Mucosa of rectum (tissue), 2 donors: ENCODE results near the gene CNOT6L.

Experiments used
- H3K27ac ChIP-seq, 2 donors: one replicate each; pipeline ENCODE4 v1.7.0; 2013; ENCODE audit warnings: inconsistent platforms in 2 of 2, low read depth in 2 of 2, low read length in 2 of 2
- H3K27me3 ChIP-seq, 2 donors: one replicate each; pipeline ENCODE4 v1.7.0; 2013; ENCODE audit warnings: low read length in 2 of 2; ENCODE audit not compliant: control insufficient read depth in 2 of 2, insufficient read depth in 2 of 2
- H3K36me3 ChIP-seq, 2 donors: one replicate each; pipeline ENCODE4 v1.7.0; 2013; ENCODE audit warnings: low read length in 2 of 2; ENCODE audit not compliant: control insufficient read depth in 2 of 2, insufficient read depth in 2 of 2
- H3K4me1 ChIP-seq, 2 donors: one replicate each; pipeline ENCODE4 v1.7.0; 2013; ENCODE audit warnings: low read length in 2 of 2, mild to moderate bottlenecking in 1 of 2; ENCODE audit not compliant: control insufficient read depth in 2 of 2, insufficient read depth in 2 of 2
- H3K4me3 ChIP-seq, 2 donors: one replicate each; pipeline ENCODE4 v1.7.0; 2013; ENCODE audit warnings: low read length in 2 of 2
- H3K9ac ChIP-seq, 2 donors: one replicate each; pipeline ENCODE4 v1.7.0; 2013; ENCODE audit warnings: low read length in 2 of 2, low read depth in 1 of 2, mild to moderate bottlenecking in 1 of 2
- H3K9me3 ChIP-seq, 2 donors: one replicate each; pipeline ENCODE4 v1.7.0; 2013; ENCODE audit warnings: low read length in 2 of 2; ENCODE audit not compliant: control insufficient read depth in 2 of 2
- donor health status: healthy.
- donor health status: Normal muscosa, but diverticular disease.

Gene CNOT6L

GRCh38 chr4:77821775-77822174, 2.6 kb upstream of the CNOT6L start:
- no peaks in the 10 kb centered on the region for H3K27me3 ChIP-seq
- H3K9me3 ChIP-seq, result no peaks in the 10 kb centered on the region
- peaks cover 6 to 18% of the 10 kb centered on the region in 2 donors for H3K4me1 ChIP-seq
- H3K36me3 ChIP-seq, result no peaks in the 10 kb centered on the region
- peak overlapping the region in 1 of 2 donors; percentile 85 for H3K4me3 ChIP-seq
- H3K27ac ChIP-seq, result peak overlapping the region; percentile 99
- H3K9ac ChIP-seq, result peak overlapping the region in 1 of 2 donors; percentile 19

- H3K36me3 ChIP-seq, result no peaks in the 10 kb centered on the region
- no peaks in the 10 kb centered on the region for H3K9me3 ChIP-seq
- H3K27me3 ChIP-seq, result no peaks in the 10 kb centered on the region
- peak overlapping the region; percentile 99 for H3K27ac ChIP-seq
- peak overlapping the region; percentile 84 to 98 for H3K9ac ChIP-seq
- H3K4me3 ChIP-seq, result peak overlapping the region; percentile 85 to 100
- H3K4me1 ChIP-seq, result peaks cover 9 to 21% of the 10 kb centered on the region in 2 donors
Observed at GRCh38 chr4:77820649-77821561, 1.7 kb upstream of the CNOT6L start.

GRCh38 chr4:77819843-77820648, 878 bp upstream of the CNOT6L start:
- Histone ChIP-seq H3K9ac (peak overlapping the region; percentile 84 to 98), H3K4me1 (peaks cover 9 to 21% of the 10 kb centered on the region in 2 donors), H3K9me3 (no peaks in the 10 kb centered on the region), H3K27me3 (no peaks in the 10 kb centered on the region), H3K4me3 (peak overlapping the region; percentile 85 to 100), H3K36me3 (no peaks in the 10 kb centered on the region), H3K27ac (peak overlapping the region; percentile 99)

GRCh38 chr4:77819404-77819842, 255 bp upstream of the CNOT6L start:
- peaks cover 9 to 21% of the 10 kb centered on the region in 2 donors for H3K4me1 ChIP-seq
- no peaks in the 10 kb centered on the region for H3K27me3 ChIP-seq
- peak overlapping the region; percentile 99 for H3K27ac ChIP-seq
- H3K36me3 ChIP-seq, result no peaks in the 10 kb centered on the region
- H3K9me3 ChIP-seq, result no peaks in the 10 kb centered on the region
- peak overlapping the region; percentile 94 to 100 for H3K4me3 ChIP-seq
- H3K9ac ChIP-seq, result peak overlapping the region; percentile 98

- Histone ChIP-seq H3K27me3 (no peaks in the 10 kb centered on the region), H3K4me3 (peak overlapping the region; percentile 94 to 100), H3K27ac (peak overlapping the region; percentile 99), H3K9ac (peak overlapping the region; percentile 80 to 98), H3K36me3 (no peaks in the 10 kb centered on the region), H3K9me3 (no peaks in the 10 kb centered on the region), H3K4me1 (peaks cover 9 to 21% of the 10 kb centered on the region in 2 donors)
Observed at GRCh38 chr4:77818073-77818601, 1.0 kb downstream of the CNOT6L start.

- no peaks in the 10 kb centered on the region for H3K27me3 ChIP-seq
- H3K36me3 ChIP-seq, result no peaks in the 10 kb centered on the region
- peaks cover 9 to 21% of the 10 kb centered on the region in 2 donors for H3K4me1 ChIP-seq
- H3K9ac ChIP-seq, result peak overlapping the region; percentile 80 to 98
- H3K4me3 ChIP-seq, result peak overlapping the region; percentile 94 to 100
- H3K27ac ChIP-seq, result peak overlapping the region; percentile 99
- H3K9me3 ChIP-seq, result no peaks in the 10 kb centered on the region
Observed at GRCh38 chr4:77817304-77818072, 1.7 kb downstream of the CNOT6L start.

- Histone ChIP-seq H3K9me3 (no peaks in the 10 kb centered on the region), H3K4me1 (peaks cover 9 to 21% of the 10 kb centered on the region in 2 donors), H3K9ac (no peak overlapping the region), H3K36me3 (no peaks in the 10 kb centered on the region), H3K27ac (no peak overlapping the region), H3K27me3 (no peaks in the 10 kb centered on the region), H3K4me3 (no peak overlapping the region)
Observed at GRCh38 chr4:77816546-77816945, 2.6 kb downstream of the CNOT6L start.

- Histone ChIP-seq H3K27ac (peak overlapping the region; percentile 12 to 33), H3K9ac (peak overlapping the region in 1 of 2 donors; percentile 14), H3K36me3 (no peaks in the 10 kb centered on the region), H3K4me3 (no peak overlapping the region), H3K27me3 (no peaks in the 10 kb centered on the region), H3K9me3 (no peaks in the 10 kb centered on the region), H3K4me1 (peaks cover 2 to 13% of the 10 kb centered on the region in 2 donors)
Observed at GRCh38 chr4:77815636-77816035, 3.5 kb downstream of the CNOT6L start.

DNA sequence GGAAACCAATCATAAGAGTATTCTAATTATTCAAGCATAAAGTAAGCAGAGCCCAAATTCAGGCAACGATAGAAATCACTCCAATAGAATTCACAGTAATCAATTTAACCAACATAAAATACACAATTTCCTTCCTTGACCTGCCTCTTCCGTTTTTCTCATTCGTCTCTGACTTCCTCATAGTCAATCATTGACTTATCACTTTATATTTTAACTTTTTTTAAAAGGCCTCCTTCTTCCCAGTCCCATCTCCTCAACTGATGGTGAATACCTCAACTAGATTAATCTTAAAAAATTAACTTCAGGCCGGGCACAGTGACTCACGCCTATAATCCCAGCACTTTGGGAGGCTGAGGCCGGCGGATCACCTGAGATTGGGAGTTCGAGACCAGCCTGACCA, 13.3 kb downstream of the CNOT6L start:
- no peak overlapping the region for H3K9ac ChIP-seq
- no peak overlapping the region for H3K27ac ChIP-seq
- no peak overlapping the region for H3K4me3 ChIP-seq
- H3K4me1 ChIP-seq, result peaks cover 3 to 5% of the 10 kb centered on the region in 2 donors
- H3K27me3 ChIP-seq, result no peaks in the 10 kb centered on the region
- H3K36me3 ChIP-seq, result no peaks in the 10 kb centered on the region
- H3K9me3 ChIP-seq, result no peaks in the 10 kb centered on the region
